ENCODE data around the gene NAT9. TPM values are rescaled to one million over a fixed set of nuclear protein-coding genes. Genes with fewer than 3 reads are reported as not detected.
A peak's percentile ranks its signal among the peaks of the same experiment; 100 is the strongest.

The NAT9 gene
- total and polyA plus RNA-seq, 2 donors (not counting 3 experiments of a cell fraction or from before 2014, with no cell fraction given) = 39.3 to 44.8 TPM

- peak; percentile 94 for FAIRE-seq
- CTCF ChIA-PET = interaction anchor here (0.8 to 2.3 kb wide), 9 partner anchors 8 to 114 kb away, joined by 3 to 17 read pairs (median 5); partner anchors contain the start of gene NAT9
These were observed 27.4 kb downstream of the NAT9 start, which contains the start of gene NHERF1 for GRCh38 chr17:74748529-74749278. Gene NHERF1, plus strand, starts transcription at chr17:74748628. Its CDS starts 219 bp downstream, at chr17:74748847.

More at GRCh38 chr17:74748529-74749278, 27.4 kb downstream of the NAT9 start, which contains the start of gene NHERF1:
- no peaks in the 10 kb centered on the region for H3K36me3 ChIP-seq (ENCODE audit: control insufficient read depth in 2 of 2, extremely low read depth in 1 of 2, insufficient read depth in 2 of 2, low read length in 2 of 2)
- peaks cover 4% of the 10 kb centered on the region for H3K4me1 ChIP-seq (ENCODE audit: control insufficient read depth, extremely low read depth, insufficient read depth, low read length)
- H3K9ac ChIP-seq (replicated peaks; ENCODE audit: extremely low read depth, insufficient read depth, low read length) = peak within 1 kb of the TSS; percentile 56
- dilution Hi-C loops (cut with MboI; ENCODE audit: extremely low pct_ligation_motif_present, low sequenced_read_pairs) (no loop called here), intact Hi-C loops (cut with micrococcal nuclease) (loop anchor here (1.0 to 10.0 kb wide), 6 partner anchors 9 to 1434 kb away; partner anchors contain the start of genes CDC42EP4 and NAT9)
- no peaks in the 10 kb centered on the region for H3K27me3 ChIP-seq (ENCODE audit: control insufficient read depth in 2 of 2, insufficient read depth in 2 of 2, low read length in 2 of 2)
- H3K27ac ChIP-seq (ENCODE audit: insufficient read depth, low read depth, low read length) = no peak within 1 kb of the TSS
- TF ChIP-seq POLR2AphosphoS5 (IDR thresholded peaks at IDR 0.05; ENCODE audit: insufficient read depth, low read depth, low read length) (peak; percentile 90), GATA2 (IDR thresholded peaks at IDR 0.05; ENCODE audit: insufficient read depth, insufficient read length, low read depth, low read length) (no peak), FOS (IDR thresholded peaks at IDR 0.05; ENCODE audit: borderline replicate concordance, insufficient read depth, low read length) (no peak), POLR2A (IDR thresholded peaks at IDR 0.05; ENCODE audit: low read depth, low read length) (peak; percentile 92), CTCF (IDR thresholded peaks at IDR 0.05; ENCODE audit: extremely low read depth in 1 of 2, insufficient read depth in 1 of 2, low read depth in 1 of 2, low read length in 2 of 2) (peak; percentile 13 to 46)
- H3K4me3 ChIP-seq (replicated peaks in 1 of 3; ENCODE audit: insufficient read depth in 1 of 3, low read depth in 1 of 3, low read length in 3 of 3) = peak within 1 kb of the TSS; percentile 47 to 71 (median 57)
- no peaks in the 10 kb centered on the region for H3K79me2 ChIP-seq (ENCODE audit: control insufficient read depth, insufficient read depth, low read length)
- H3K9me1 ChIP-seq (replicated peaks; ENCODE audit: control insufficient read depth, extremely low read depth, insufficient read depth, low read length) = no peaks in the 10 kb centered on the region
- no peak for DNase-seq (ENCODE audit: low read depth, low spot score)
- H3K9me3 ChIP-seq (replicated peaks; ENCODE audit: control insufficient read depth, insufficient read depth, low read length) = no peaks in the 10 kb centered on the region
- H4K20me1 ChIP-seq (replicated peaks; ENCODE audit: control insufficient read depth, extremely low read depth, insufficient read depth, low read length) = no peaks in the 10 kb centered on the region
- peak within 1 kb of the TSS; percentile 93 for H2AFZ ChIP-seq (ENCODE audit: low read depth, low read length)
- POLR2A ChIA-PET = interaction anchor here (1.7 kb wide), 1 partner anchor 28 kb away, joined by 5 read pairs; a partner anchor contains a TSS
- peak within 1 kb of the TSS; percentile 82 for H3K4me2 ChIP-seq (ENCODE audit: insufficient read depth, low read length)
- TSS peak; percentile 64 for BruUV-seq (replicated peaks)

All from endothelial cell of umbilical vein (primary cell).